HFFc6 (cell line): ENCODE data around the gene SKAP1. TPM values are rescaled to one million over a fixed set of nuclear protein-coding genes. Genes with fewer than 3 reads are reported as not detected.
A peak's percentile ranks its signal among the peaks of the same experiment; 100 is the strongest.

Experiments
- DNase-seq: peaks from one replicate; pipeline ENCODE4 v3.0.0-alpha.2; 2018
- H3K27ac Mint-ChIP-seq: 2 replicates; pipeline ENCODE4 v1.8.0; 2020; ENCODE audit warnings: mild to moderate bottlenecking, mixed read lengths
- H3K27me3 Mint-ChIP-seq: 2 replicates; pipeline ENCODE4 v1.8.0; 2021; ENCODE audit warnings: mild to moderate bottlenecking, moderate library complexity, mixed read lengths; ENCODE audit not compliant: insufficient read depth
- H3K36me3 Mint-ChIP-seq: 2 replicates; pipeline ENCODE4 v1.8.0; 2021; ENCODE audit warnings: low read depth, mixed read lengths
- H3K4me1 Mint-ChIP-seq: 2 replicates; pipeline ENCODE4 v1.8.0; 2020; ENCODE audit warnings: low read depth, mixed read lengths
- H3K4me3 Mint-ChIP-seq: 2 replicates; pipeline ENCODE4 v1.8.0; 2020; ENCODE audit warnings: mild to moderate bottlenecking, moderate library complexity, mixed read lengths
- H3K9me3 Mint-ChIP-seq: 2 replicates; pipeline ENCODE4 v1.8.0; 2020; ENCODE audit warnings: mild to moderate bottlenecking, mixed read lengths
- total RNA-seq, 6 experiments: library from RNA; stranded (reverse); fragmentation: NEBNext Ultra II Directional; extraction: Animal tissue kit (Norgen Biotek cat#: 25700); gene quantifications; 2 replicates in 1 of 6; 3 replicates in 5 of 6; pipeline ENCODE4 v1.2.3, GENCODE V29; 2021
- TF ChIP-seq, protein P1 (sequence below): fragments of 200-600 bp; sonication (generic); IDR thresholded peaks from 2 replicates; pipeline ENCODE4 v1.5.0; 2021; ENCODE audit warnings: antibody characterized with exemption, mild to moderate bottlenecking

SKAP1 gene
- total RNA-seq, 6 experiments from 2014 or later = not detected

DNA sequence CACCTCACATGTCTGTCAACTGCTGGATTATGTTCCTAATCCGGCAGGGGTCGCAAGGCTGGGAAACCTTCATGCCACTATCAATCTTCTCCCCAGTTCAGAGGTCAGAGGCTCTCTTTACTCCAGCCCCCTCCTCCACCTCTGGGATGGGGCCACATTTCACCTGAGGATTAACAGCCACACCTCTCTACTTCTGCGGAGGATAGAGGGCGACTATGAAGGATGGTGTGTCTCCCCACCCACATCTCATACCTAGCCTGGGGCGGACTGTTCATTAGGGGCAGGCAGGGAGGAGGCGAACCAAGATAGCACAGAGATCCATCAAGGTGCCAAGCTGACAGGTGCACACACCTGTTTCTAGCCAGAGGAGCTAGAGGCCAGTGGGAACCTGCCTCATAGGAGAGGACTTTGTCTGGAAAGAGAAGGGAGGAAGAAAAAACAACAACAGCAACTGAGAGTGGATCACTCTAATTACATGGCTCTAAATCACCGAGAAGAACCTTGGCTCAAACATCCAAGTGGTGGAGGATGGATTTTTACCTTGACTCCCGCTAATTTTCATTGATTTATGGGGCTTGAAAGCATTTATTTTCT is 41.9 kb upstream of the SKAP1 start:
- TF ChIP-seq, protein P1, sequence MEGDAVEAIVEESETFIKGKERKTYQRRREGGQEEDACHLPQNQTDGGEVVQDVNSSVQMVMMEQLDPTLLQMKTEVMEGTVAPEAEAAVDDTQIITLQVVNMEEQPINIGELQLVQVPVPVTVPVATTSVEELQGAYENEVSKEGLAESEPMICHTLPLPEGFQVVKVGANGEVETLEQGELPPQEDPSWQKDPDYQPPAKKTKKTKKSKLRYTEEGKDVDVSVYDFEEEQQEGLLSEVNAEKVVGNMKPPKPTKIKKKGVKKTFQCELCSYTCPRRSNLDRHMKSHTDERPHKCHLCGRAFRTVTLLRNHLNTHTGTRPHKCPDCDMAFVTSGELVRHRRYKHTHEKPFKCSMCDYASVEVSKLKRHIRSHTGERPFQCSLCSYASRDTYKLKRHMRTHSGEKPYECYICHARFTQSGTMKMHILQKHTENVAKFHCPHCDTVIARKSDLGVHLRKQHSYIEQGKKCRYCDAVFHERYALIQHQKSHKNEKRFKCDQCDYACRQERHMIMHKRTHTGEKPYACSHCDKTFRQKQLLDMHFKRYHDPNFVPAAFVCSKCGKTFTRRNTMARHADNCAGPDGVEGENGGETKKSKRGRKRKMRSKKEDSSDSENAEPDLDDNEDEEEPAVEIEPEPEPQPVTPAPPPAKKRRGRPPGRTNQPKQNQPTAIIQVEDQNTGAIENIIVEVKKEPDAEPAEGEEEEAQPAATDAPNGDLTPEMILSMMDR = no peak
- DNase-seq = no peak
- Mint-ChIP-seq H3K27ac (peak overlapping the region; percentile 82), H3K36me3 (no peaks in the 10 kb centered on the region), H3K4me1 (peaks cover 43% of the 10 kb centered on the region), H3K9me3 (no peaks in the 10 kb centered on the region), H3K27me3 (peaks cover 6% of the 10 kb centered on the region; the same call in 1 of the 2 replicates), H3K4me3 (peak overlapping the region; percentile 44; the same call in 1 of the 2 replicates)

DNA sequence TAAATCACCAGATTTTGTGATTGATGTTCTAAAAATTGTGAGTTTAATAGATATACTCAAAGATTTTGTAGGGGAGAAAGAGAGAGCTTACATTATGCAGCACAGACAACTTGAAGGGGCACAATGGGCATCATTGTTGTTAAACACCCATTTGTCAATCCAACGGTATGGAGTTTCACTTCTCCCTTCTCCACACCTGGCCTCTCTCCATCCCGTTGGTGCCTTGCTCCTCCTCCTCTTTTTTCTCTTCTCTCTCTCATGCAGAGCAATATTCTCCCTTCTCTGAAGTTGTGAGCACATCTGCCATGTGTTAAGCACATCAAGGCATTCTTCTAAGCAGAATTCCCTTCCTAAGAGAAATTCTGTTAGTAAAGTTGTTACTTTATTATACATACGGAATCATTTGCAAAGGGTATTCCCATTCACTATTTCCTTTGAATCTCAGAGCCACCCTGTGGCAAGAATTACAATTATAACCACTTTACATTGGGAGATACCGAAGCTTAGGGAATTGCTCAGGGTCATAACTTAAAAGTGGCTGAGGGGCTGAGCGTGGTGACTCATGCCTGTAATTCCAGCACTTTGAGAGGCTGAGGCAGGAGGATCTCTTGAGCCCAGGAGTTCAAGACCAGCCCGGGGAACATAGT is 40.5 kb upstream of the SKAP1 start:
- H3K27ac Mint-ChIP-seq = no peak overlapping the region
- H3K9me3 Mint-ChIP-seq = no peaks in the 10 kb centered on the region
- TF ChIP-seq, protein P1 = peak; percentile 34; the same call in 1 of the 2 replicates
- peaks cover 43% of the 10 kb centered on the region for H3K4me1 Mint-ChIP-seq
- no peak overlapping the region for H3K4me3 Mint-ChIP-seq
- H3K27me3 Mint-ChIP-seq = peaks cover 11% of the 10 kb centered on the region
- H3K36me3 Mint-ChIP-seq = no peaks in the 10 kb centered on the region
- DNase-seq = peak; percentile 38

- no peak for DNase-seq
- Mint-ChIP-seq H3K27me3 (peaks cover 19% of the 10 kb centered on the region), H3K36me3 (no peaks in the 10 kb centered on the region), H3K9me3 (no peaks in the 10 kb centered on the region), H3K4me1 (peaks cover 39% of the 10 kb centered on the region), H3K27ac (no peak overlapping the region), H3K4me3 (no peak overlapping the region)
- TF ChIP-seq, protein P1 = no peak
Measured at GRCh38 chr17:48469227-48469626, 39.2 kb upstream of the SKAP1 start.

GRCh38 chr17:48468299-48468698 is 38.3 kb upstream of the SKAP1 start:
- Mint-ChIP-seq H3K27me3 (peaks cover 25% of the 10 kb centered on the region), H3K9me3 (no peaks in the 10 kb centered on the region), H3K4me3 (no peak overlapping the region), H3K4me1 (peaks cover 30% of the 10 kb centered on the region), H3K27ac (no peak overlapping the region), H3K36me3 (no peaks in the 10 kb centered on the region)
- no peak for DNase-seq
- TF ChIP-seq, protein P1 = no peak

GRCh38 chr17:48465884-48466283 is 35.9 kb upstream of the SKAP1 start:
- TF ChIP-seq, protein P1 = no peak
- no peaks in the 10 kb centered on the region for H3K36me3 Mint-ChIP-seq
- H3K27me3 Mint-ChIP-seq = peaks cover 43% of the 10 kb centered on the region
- H3K4me1 Mint-ChIP-seq = peaks cover 6% of the 10 kb centered on the region
- no peak overlapping the region for H3K4me3 Mint-ChIP-seq
- H3K9me3 Mint-ChIP-seq = no peaks in the 10 kb centered on the region
- DNase-seq = no peak
- H3K27ac Mint-ChIP-seq = no peak overlapping the region
